Stimulated activated naive CD8-positive, alpha-beta T cell treated with anti-CD3 and anti-CD28 coated beads, Interleukin-15, Interleukin-2, amounts not matched to agents 100 ng/mL and 50 ng/mL, for 24 hours (primary cell): ENCODE data around the gene SCAF4.
A peak's percentile ranks its signal among the peaks of the same experiment; 100 is the strongest.

Experiments
- H3K27ac Mint-ChIP-seq: one replicate; pipeline ENCODE4 v1.8.0; 2021; ENCODE audit warnings: mild to moderate bottlenecking, mixed read lengths
- H3K27me3 Mint-ChIP-seq: one replicate; pipeline ENCODE4 v1.8.0; 2021; ENCODE audit warnings: mixed read lengths
- H3K36me3 Mint-ChIP-seq: one replicate; pipeline ENCODE4 v1.8.0; 2021; ENCODE audit warnings: low read depth, mixed read lengths
- H3K4me1 Mint-ChIP-seq: one replicate; pipeline ENCODE4 v1.8.0; 2021; ENCODE audit warnings: low read depth, mixed read lengths
- H3K4me3 Mint-ChIP-seq: one replicate; pipeline ENCODE4 v1.8.0; 2021; ENCODE audit warnings: mild to moderate bottlenecking, mixed read lengths
- H3K9me3 Mint-ChIP-seq: one replicate; pipeline ENCODE4 v1.8.0; 2021; ENCODE audit warnings: mixed read lengths

The SCAF4 gene

GRCh38 chr21:31629972-31630711, 101.8 kb downstream of the SCAF4 start:
- Mint-ChIP-seq H3K36me3 (no peaks in the 10 kb centered on the region), H3K9me3 (no peaks in the 10 kb centered on the region), H3K27ac (no peak overlapping the region), H3K27me3 (peaks cover 3% of the 10 kb centered on the region), H3K4me1 (no peaks in the 10 kb centered on the region), H3K4me3 (no peak overlapping the region)

GRCh38 chr21:31624961-31625491, 106.9 kb downstream of the SCAF4 start:
- Mint-ChIP-seq H3K27me3 (peaks cover 3% of the 10 kb centered on the region), H3K36me3 (no peaks in the 10 kb centered on the region), H3K27ac (no peak overlapping the region), H3K4me1 (peaks cover 6% of the 10 kb centered on the region), H3K9me3 (no peaks in the 10 kb centered on the region), H3K4me3 (no peak overlapping the region)

- peaks cover 6% of the 10 kb centered on the region for H3K4me1 Mint-ChIP-seq
- no peak overlapping the region for H3K27ac Mint-ChIP-seq
- peaks cover 3% of the 10 kb centered on the region for H3K27me3 Mint-ChIP-seq
- no peak overlapping the region for H3K4me3 Mint-ChIP-seq
- no peaks in the 10 kb centered on the region for H3K36me3 Mint-ChIP-seq
- H3K9me3 Mint-ChIP-seq = peaks cover under 1% of the 10 kb centered on the region
Observed at GRCh38 chr21:31624181-31624580, 107.7 kb downstream of the SCAF4 start.

GRCh38 chr21:31623664-31624063, 108.3 kb downstream of the SCAF4 start:
- Mint-ChIP-seq H3K36me3 (no peaks in the 10 kb centered on the region), H3K9me3 (peaks cover 4% of the 10 kb centered on the region), H3K4me1 (peaks cover 6% of the 10 kb centered on the region), H3K4me3 (no peak overlapping the region), H3K27me3 (peaks cover 3% of the 10 kb centered on the region), H3K27ac (no peak overlapping the region)

- peaks cover 6% of the 10 kb centered on the region for H3K4me1 Mint-ChIP-seq
- H3K27ac Mint-ChIP-seq = peak overlapping the region; percentile 39
- no peaks in the 10 kb centered on the region for H3K36me3 Mint-ChIP-seq
- H3K27me3 Mint-ChIP-seq = no peaks in the 10 kb centered on the region
- peaks cover 4% of the 10 kb centered on the region for H3K9me3 Mint-ChIP-seq
- no peak overlapping the region for H3K4me3 Mint-ChIP-seq
Observed at GRCh38 chr21:31622397-31622796, 109.5 kb downstream of the SCAF4 start.
